ENCODE data around the gene GRHPR. TPM values are rescaled to one million over a fixed set of nuclear protein-coding genes. Genes with fewer than 3 reads are reported as not detected.

GRHPR gene
- total RNA-seq, 1 donor from 2014 or later, result 104 TPM

GRCh38 chr9:37480759-37481158 lies 58.3 kb downstream of the GRHPR start:
- Histone ChIP-seq H3K4me1 (peaks cover 6% of the 10 kb centered on the region), H3K36me3 (no peaks in the 10 kb centered on the region), H3K27ac (replicated peaks) (no peak overlapping the region), H3K4me3 (no peak overlapping the region), H3K9me3 (replicated peaks) (no peaks in the 10 kb centered on the region), H3K27me3 (ENCODE audit: low read depth) (peaks cover 27% of the 10 kb centered on the region)
- intact Hi-C loops (cut with micrococcal nuclease), result no loop called here
- no peak for TF ChIP-seq CTCF (IDR thresholded peaks at IDR 0.05; ENCODE audit: borderline replicate concordance)
- DNase-seq, result no peak

GRCh38 chr9:37485389-37486255 lies 63.1 kb downstream of the GRHPR start, which contains the start of gene POLR1E:
Gene POLR1E (plus strand): TSS chr9:37485948. CDS start chr9:37486048, 100 bp downstream.
- H3K9me3 ChIP-seq (replicated peaks), result no peaks in the 10 kb centered on the region
- DNase-seq, result peak; percentile 94
- H3K27me3 ChIP-seq (ENCODE audit: low read depth), result no peaks in the 10 kb centered on the region
- peaks cover 32% of the 10 kb centered on the region for H3K4me1 ChIP-seq
- H3K36me3 ChIP-seq, result peaks cover 23% of the 10 kb centered on the region
- peak within 1 kb of the TSS; percentile 80 for H3K4me3 ChIP-seq
- H3K27ac ChIP-seq (replicated peaks), result peak within 1 kb of the TSS; percentile 79
- intact Hi-C loops (cut with micrococcal nuclease), result no loop called here
- TF ChIP-seq CTCF (IDR thresholded peaks at IDR 0.05; ENCODE audit: borderline replicate concordance), result no peak

- no peak for DNase-seq
- intact Hi-C loops (cut with micrococcal nuclease), result no loop called here
- peak overlapping the region; percentile 79 for H3K27ac ChIP-seq (replicated peaks)
- H3K36me3 ChIP-seq, result peaks cover 29% of the 10 kb centered on the region
- H3K4me1 ChIP-seq, result peaks cover 32% of the 10 kb centered on the region
- no peak for TF ChIP-seq CTCF (IDR thresholded peaks at IDR 0.05; ENCODE audit: borderline replicate concordance)
- no peaks in the 10 kb centered on the region for H3K27me3 ChIP-seq (ENCODE audit: low read depth)
- peak overlapping the region; percentile 80 for H3K4me3 ChIP-seq
- no peaks in the 10 kb centered on the region for H3K9me3 ChIP-seq (replicated peaks)
Measured at GRCh38 chr9:37486256-37486615, 63.7 kb downstream of the GRHPR start.

Other genes starting within 250 kb of the GRHPR start
- 4.9 TPM for gene ZBTB5, start 42.8 kb downstream of the GRHPR start, total RNA-seq
- 15.8 TPM for gene POLR1E, start 63.3 kb downstream of the GRHPR start, total RNA-seq
- 6.7 TPM for gene FBXO10, start 153.7 kb downstream of the GRHPR start, total RNA-seq
- 56.4 TPM for gene TOMM5, start 169.9 kb downstream of the GRHPR start, total RNA-seq
- 1.1 TPM for gene FRMPD1, start 228.3 kb downstream of the GRHPR start, total RNA-seq